Activated naive CD4-positive, alpha-beta T cell treated with anti-CD3 and anti-CD28 coated beads, Interleukin-2, amount 10 ng/mL, durations not matched to agents 7 days and 5 days (primary cell): Measurements from ENCODE around the gene RNU1-2.
"Not testable (repeated sequence)": the region's sequence is repeated elsewhere in the genome, so short reads cannot be mapped to it uniquely, and the experiment has no call there.

Experiments
- CTCF ChIA-PET: fragments of 350-600 bp; sonication (Branson Sonifier 250); formaldehyde crosslinking; loops from one replicate; lab custom pipeline; 2021; ENCODE audit warnings: antibody characterized with exemption; lab: Charles Lee
- DNase-seq: peaks from one replicate; pipeline ENCODE4 v3.0.0-alpha.2; 2020
- H3K27ac Mint-ChIP-seq: one replicate; pipeline ENCODE4 v1.8.0; 2021; ENCODE audit warnings: mild to moderate bottlenecking, moderate library complexity, mixed read lengths
- H3K27me3 Mint-ChIP-seq: one replicate; pipeline ENCODE4 v1.8.0; 2021; ENCODE audit warnings: mild to moderate bottlenecking, mixed read lengths
- H3K36me3 Mint-ChIP-seq: one replicate; pipeline ENCODE4 v1.8.0; 2021; ENCODE audit warnings: mixed read lengths
- H3K4me1 Mint-ChIP-seq: one replicate; pipeline ENCODE4 v1.8.0; 2021; ENCODE audit warnings: mixed read lengths
- H3K4me3 Mint-ChIP-seq: one replicate; pipeline ENCODE4 v1.8.0; 2021; ENCODE audit warnings: mild to moderate bottlenecking, moderate library complexity, mixed read lengths
- H3K9me3 Mint-ChIP-seq: one replicate; pipeline ENCODE4 v1.8.0; 2021; ENCODE audit warnings: mixed read lengths

The RNU1-2 gene

GRCh38 chr1:16939386-16940180, 43.8 kb downstream of the RNU1-2 start:
- CTCF ChIA-PET: interaction anchor here (1.4 kb wide), 1 partner anchor 12 kb away, joined by 6 read pairs; no protein-coding TSS in a partner anchor
- not testable (repeated sequence) for H3K36me3 Mint-ChIP-seq, H3K27ac Mint-ChIP-seq

GRCh38 chr1:16944038-16944437, 48.3 kb downstream of the RNU1-2 start:
- peaks cover 4% of the 10 kb centered on the region for H3K27me3 Mint-ChIP-seq
- no peak for DNase-seq
- H3K36me3 Mint-ChIP-seq: peaks cover 2% of the 10 kb centered on the region
- H3K27ac Mint-ChIP-seq: no peak overlapping the region
- H3K4me3 Mint-ChIP-seq: no peak overlapping the region
- no peaks in the 10 kb centered on the region for H3K4me1 Mint-ChIP-seq
- no peaks in the 10 kb centered on the region for H3K9me3 Mint-ChIP-seq
- CTCF ChIA-PET: no interaction called here

More at GRCh38 chr1:16939386-16940180, 43.8 kb downstream of the RNU1-2 start:
- DNase-seq, H3K27me3 Mint-ChIP-seq, H3K4me3 Mint-ChIP-seq, H3K9me3 Mint-ChIP-seq, H3K4me1 Mint-ChIP-seq: not testable (repeated sequence)

GRCh38 chr1:16945512-16945911, 49.7 kb downstream of the RNU1-2 start:
- not testable (repeated sequence) for H3K4me3 Mint-ChIP-seq
- CTCF ChIA-PET: interaction anchor here (1.6 to 2.2 kb wide), 2 partner anchors 15 to 101 kb away, joined by 5 to 6 read pairs; no protein-coding TSS in a partner anchor

More at GRCh38 chr1:16945512-16945911, 49.7 kb downstream of the RNU1-2 start:
- H3K27me3 Mint-ChIP-seq, H3K9me3 Mint-ChIP-seq, H3K36me3 Mint-ChIP-seq, H3K4me1 Mint-ChIP-seq, DNase-seq, H3K27ac Mint-ChIP-seq: not testable (repeated sequence)
